HepG2 (cell line): ENCODE results near the gene ZNF804A. TPM values are rescaled to one million over a fixed set of nuclear protein-coding genes. Genes with fewer than 3 reads are reported as not detected.

Experiments
- AKAP8 ChIP-seq: sonication (generic); formaldehyde crosslinking; IDR thresholded peaks from 2 replicates; pipeline ENCODE4 v1.5.1; 2020; ENCODE audit warnings: mild to moderate bottlenecking, missing genetic modification reagents
- BCL6 ChIP-seq: IDR thresholded peaks from 2 replicates; pipeline ENCODE4 v1.6.1; 2016; ENCODE audit warnings: missing genetic modification reagents, missing compliant biosample characterization
- CREB1 ChIP-seq, 2 experiments: fragments of 450-650 bp in 1 of 2; IDR thresholded peaks; 2 replicates each; pipeline ENCODE4 v1.6.1; 2016 to 2017; ENCODE audit warnings: control low read depth in 1 of 2, mild to moderate bottlenecking in 1 of 2, missing compliant biosample characterization in 1 of 2, missing genetic modification characterization in 1 of 2
- ELF3 ChIP-seq: IDR thresholded peaks from 2 replicates; pipeline ENCODE4 v1.6.1; 2016; ENCODE audit warnings: missing genetic modification reagents, missing compliant biosample characterization
- FOXP1 ChIP-seq, 2 experiments: fragments of 450-650 bp in 1 of 2; IDR thresholded peaks; 2 replicates each; pipeline ENCODE4 v1.6.1; 2017 to 2018; ENCODE audit warnings: antibody characterized with exemption in 1 of 2
- GATAD1 ChIP-seq: IDR thresholded peaks from 2 replicates; pipeline ENCODE4 v1.6.1; 2016; ENCODE audit warnings: missing genetic modification reagents, missing compliant biosample characterization
- JUN ChIP-seq: sonication (generic); formaldehyde crosslinking; IDR thresholded peaks from 2 replicates; pipeline ENCODE4 v1.4.0; 2020; ENCODE audit warnings: mild to moderate bottlenecking, missing genetic modification reagents
- NFRKB ChIP-seq: fragments of 450-650 bp; IDR thresholded peaks from 2 replicates; pipeline ENCODE4 v1.6.1; 2017
- SAFB2 ChIP-seq: sonication (generic); formaldehyde crosslinking; IDR thresholded peaks from 2 replicates; pipeline ENCODE4 v1.5.1; 2020; ENCODE audit warnings: missing genetic modification reagents, low read depth, mild to moderate bottlenecking, borderline replicate concordance
- STAT6 ChIP-seq: sonication (generic); formaldehyde crosslinking; IDR thresholded peaks from 2 replicates; pipeline ENCODE4 v1.4.0; 2020; ENCODE audit warnings: missing genetic modification reagents, mild to moderate bottlenecking, borderline replicate concordance
- TBP ChIP-seq: sonication (generic); formaldehyde crosslinking; IDR thresholded peaks from 2 replicates; pipeline ENCODE4 v1.5.0; 2020; ENCODE audit warnings: missing genetic modification reagents
- TGIF2 ChIP-seq: IDR thresholded peaks from 2 replicates; pipeline ENCODE4 v1.6.1; 2016; ENCODE audit warnings: control low read depth, missing compliant biosample characterization
- ZBTB21 ChIP-seq: sonication (generic); formaldehyde crosslinking; IDR thresholded peaks from 2 replicates; pipeline ENCODE4 v1.4.0; 2020; ENCODE audit warnings: missing genetic modification reagents
- ZNF468 ChIP-seq: sonication (generic); formaldehyde crosslinking; IDR thresholded peaks from 2 replicates; pipeline ENCODE4 v1.8.0; 2022; ENCODE audit warnings: mild to moderate bottlenecking, moderate library complexity, missing genetic modification reagents
- ZSCAN9 ChIP-seq: IDR thresholded peaks from 2 replicates; pipeline ENCODE4 v1.6.1; 2016; ENCODE audit warnings: borderline replicate concordance
- polyA plus RNA-seq, 8 experiments: library from polyadenylated mRNA; depleted of rRNA in 3 of 8; stranded (reverse) in 7 of 8; unstranded in 1 of 8; fragments of >200 nt; fragmentation: Illumina TruSeq in 4 of 8; extraction: Trizol in 4 of 8; gene quantifications; 2 replicates each; pipeline versions ENCODE4 v1.2.1 to v1.2.3, GENCODE V29; 2011 to 2016; ENCODE audit warnings: low read depth in 4 of 8, missing spikeins in 1 of 8, mixed read lengths in 1 of 8; ENCODE audit not compliant: insufficient read depth in 1 of 8
- total RNA-seq, 5 experiments: library from RNA; depleted of rRNA; stranded (reverse); fragments of >200 nt; fragmentation: Illumina TruSeq; extraction: Trizol; gene quantifications; 2 replicates each; pipeline ENCODE4 v1.2.3, GENCODE V29; 2016; ENCODE audit warnings: low read depth in 1 of 5

The ZNF804A gene
- total and polyA plus RNA-seq, 2 of the 13 experiments (the other 11 are each of a cell fraction or from before 2014, with no cell fraction given): 0.07 to 0.09 TPM

GRCh38 chr2:184599872-184600222 is 1.5 kb downstream of the ZNF804A start (continued):
- TF ChIP-seq BCL6 (CRISPR knock-in tag) (no peak), NFRKB (no peak), GATAD1 (CRISPR knock-in tag) (no peak), TBP (no peak), TGIF2 (CRISPR knock-in tag) (no peak), ZBTB21 (CRISPR knock-in tag) (no peak), SAFB2 (CRISPR knock-in tag) (no peak), CREB1 (IDR thresholded peaks at IDR 0.05) (no peak), CREB1 (CRISPR knock-in tag; IDR thresholded peaks at IDR 0.05) (no peak), ELF3 (CRISPR knock-in tag) (no peak), FOXP1 (IDR thresholded peaks at IDR 0.05) (no peak), FOXP1 (CRISPR knock-in tag; IDR thresholded peaks at IDR 0.05) (no peak), STAT6 (no peak), ZSCAN9 (CRISPR knock-in tag) (no peak), ZNF468 (CRISPR knock-in tag) (no peak), JUN (CRISPR knock-in tag) (no peak), AKAP8 (no peak)
- TF ChIP-seq, all 625 proteins: peak for 0
